Measurements from ENCODE around the gene NHLH2. TPM values are rescaled to one million over a fixed set of nuclear protein-coding genes. Genes with fewer than 3 reads are reported as not detected.

Gene NHLH2
- polyA plus RNA-seq, 1 donor from 2014 or later, result 0.31 TPM

DNA sequence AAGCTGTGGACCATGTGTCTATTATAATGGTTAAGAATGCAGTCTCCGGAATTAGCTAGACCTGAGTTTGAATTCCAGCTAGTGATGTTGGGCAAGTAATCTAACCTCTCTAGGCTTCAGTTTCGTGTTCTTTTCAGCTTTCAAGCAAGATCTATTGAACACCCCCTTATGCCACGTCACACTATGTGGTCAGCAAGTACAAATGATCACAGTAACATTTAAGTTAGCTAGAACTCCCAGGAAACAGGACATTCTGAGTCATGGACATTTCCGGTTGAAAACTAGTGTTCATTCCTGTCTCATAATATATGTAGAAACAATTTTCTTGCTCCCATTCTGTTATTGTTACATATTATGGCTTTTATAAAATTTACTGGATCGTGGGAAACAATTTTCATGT lies 34.0 kb upstream of the NHLH2 start:
- Histone ChIP-seq H3K36me3 (ENCODE audit: insufficient read depth, low read length) (no peaks in the 10 kb centered on the region), H3K9me3 (ENCODE audit: low read length) (no peaks in the 10 kb centered on the region), H2AFZ (ENCODE audit: low read depth, low read length) (no peak overlapping the region), H3K9ac (ENCODE audit: low read length) (no peak overlapping the region), H3K27ac (ENCODE audit: low read length) (no peak overlapping the region), H3K79me2 (replicated peaks; ENCODE audit: insufficient read depth, low read length) (no peaks in the 10 kb centered on the region), H4K20me1 (ENCODE audit: insufficient read depth) (no peaks in the 10 kb centered on the region), H3F3A (ENCODE audit: insufficient read depth, low read length, poor library complexity, severe bottlenecking) (no peaks in the 10 kb centered on the region), H3K4me2 (ENCODE audit: low read length) (no peak overlapping the region), H3K27me3 (ENCODE audit: insufficient read depth, low read depth, low read length) (no peaks in the 10 kb centered on the region), H3K9me2 (ENCODE audit: insufficient read depth, low read length) (no peaks in the 10 kb centered on the region), H3K4me3 (ENCODE audit: low read length) (no peak overlapping the region)
- no peak for TF ChIP-seq TAF1 (IDR thresholded peaks at IDR 0.05; ENCODE audit: low read depth)
- TF ChIP-seq POLR2AphosphoS5 (IDR thresholded peaks at IDR 0.05), result no peak
- no peak for TF ChIP-seq EP300 (conservative IDR thresholded peaks at IDR 0.05; ENCODE audit: poor library complexity, severe bottlenecking)
- TF ChIP-seq RAD21 (conservative IDR thresholded peaks at IDR 0.05), result no peak
- TF ChIP-seq, protein P1, sequence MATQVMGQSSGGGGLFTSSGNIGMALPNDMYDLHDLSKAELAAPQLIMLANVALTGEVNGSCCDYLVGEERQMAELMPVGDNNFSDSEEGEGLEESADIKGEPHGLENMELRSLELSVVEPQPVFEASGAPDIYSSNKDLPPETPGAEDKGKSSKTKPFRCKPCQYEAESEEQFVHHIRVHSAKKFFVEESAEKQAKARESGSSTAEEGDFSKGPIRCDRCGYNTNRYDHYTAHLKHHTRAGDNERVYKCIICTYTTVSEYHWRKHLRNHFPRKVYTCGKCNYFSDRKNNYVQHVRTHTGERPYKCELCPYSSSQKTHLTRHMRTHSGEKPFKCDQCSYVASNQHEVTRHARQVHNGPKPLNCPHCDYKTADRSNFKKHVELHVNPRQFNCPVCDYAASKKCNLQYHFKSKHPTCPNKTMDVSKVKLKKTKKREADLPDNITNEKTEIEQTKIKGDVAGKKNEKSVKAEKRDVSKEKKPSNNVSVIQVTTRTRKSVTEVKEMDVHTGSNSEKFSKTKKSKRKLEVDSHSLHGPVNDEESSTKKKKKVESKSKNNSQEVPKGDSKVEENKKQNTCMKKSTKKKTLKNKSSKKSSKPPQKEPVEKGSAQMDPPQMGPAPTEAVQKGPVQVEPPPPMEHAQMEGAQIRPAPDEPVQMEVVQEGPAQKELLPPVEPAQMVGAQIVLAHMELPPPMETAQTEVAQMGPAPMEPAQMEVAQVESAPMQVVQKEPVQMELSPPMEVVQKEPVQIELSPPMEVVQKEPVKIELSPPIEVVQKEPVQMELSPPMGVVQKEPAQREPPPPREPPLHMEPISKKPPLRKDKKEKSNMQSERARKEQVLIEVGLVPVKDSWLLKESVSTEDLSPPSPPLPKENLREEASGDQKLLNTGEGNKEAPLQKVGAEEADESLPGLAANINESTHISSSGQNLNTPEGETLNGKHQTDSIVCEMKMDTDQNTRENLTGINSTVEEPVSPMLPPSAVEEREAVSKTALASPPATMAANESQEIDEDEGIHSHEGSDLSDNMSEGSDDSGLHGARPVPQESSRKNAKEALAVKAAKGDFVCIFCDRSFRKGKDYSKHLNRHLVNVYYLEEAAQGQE (IDR thresholded peaks at IDR 0.05; ENCODE audit: borderline replicate concordance), result no peak
- TF ChIP-seq SMC3 (conservative IDR thresholded peaks at IDR 0.05; ENCODE audit: poor library complexity), result no peak
- no peak for TF ChIP-seq MXI1 (conservative IDR thresholded peaks at IDR 0.05; ENCODE audit: poor library complexity, severe bottlenecking)
- no peak for TF ChIP-seq EZH2 (IDR thresholded peaks at IDR 0.05; ENCODE audit: borderline replicate concordance, insufficient read depth, low read length, poor library complexity, severe bottlenecking)
- TF ChIP-seq, protein P2, sequence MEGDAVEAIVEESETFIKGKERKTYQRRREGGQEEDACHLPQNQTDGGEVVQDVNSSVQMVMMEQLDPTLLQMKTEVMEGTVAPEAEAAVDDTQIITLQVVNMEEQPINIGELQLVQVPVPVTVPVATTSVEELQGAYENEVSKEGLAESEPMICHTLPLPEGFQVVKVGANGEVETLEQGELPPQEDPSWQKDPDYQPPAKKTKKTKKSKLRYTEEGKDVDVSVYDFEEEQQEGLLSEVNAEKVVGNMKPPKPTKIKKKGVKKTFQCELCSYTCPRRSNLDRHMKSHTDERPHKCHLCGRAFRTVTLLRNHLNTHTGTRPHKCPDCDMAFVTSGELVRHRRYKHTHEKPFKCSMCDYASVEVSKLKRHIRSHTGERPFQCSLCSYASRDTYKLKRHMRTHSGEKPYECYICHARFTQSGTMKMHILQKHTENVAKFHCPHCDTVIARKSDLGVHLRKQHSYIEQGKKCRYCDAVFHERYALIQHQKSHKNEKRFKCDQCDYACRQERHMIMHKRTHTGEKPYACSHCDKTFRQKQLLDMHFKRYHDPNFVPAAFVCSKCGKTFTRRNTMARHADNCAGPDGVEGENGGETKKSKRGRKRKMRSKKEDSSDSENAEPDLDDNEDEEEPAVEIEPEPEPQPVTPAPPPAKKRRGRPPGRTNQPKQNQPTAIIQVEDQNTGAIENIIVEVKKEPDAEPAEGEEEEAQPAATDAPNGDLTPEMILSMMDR (IDR thresholded peaks at IDR 0.05; ENCODE audit: poor library complexity, severe bottlenecking), result no peak

GRCh38 chr1:115874497-115874896 lies 33.6 kb upstream of the NHLH2 start:
- no peaks in the 10 kb centered on the region for H3K27me3 ChIP-seq (ENCODE audit: insufficient read depth, low read depth, low read length)
- TF ChIP-seq RAD21 (conservative IDR thresholded peaks at IDR 0.05), result no peak
- TF ChIP-seq, protein P1 (IDR thresholded peaks at IDR 0.05; ENCODE audit: borderline replicate concordance), result no peak
- no peak for TF ChIP-seq TAF1 (IDR thresholded peaks at IDR 0.05; ENCODE audit: low read depth)
- TF ChIP-seq, protein P2 (IDR thresholded peaks at IDR 0.05; ENCODE audit: poor library complexity, severe bottlenecking), result no peak
- H2AFZ ChIP-seq (ENCODE audit: low read depth, low read length), result no peak overlapping the region
- H3F3A ChIP-seq (ENCODE audit: insufficient read depth, low read length, poor library complexity, severe bottlenecking), result no peaks in the 10 kb centered on the region
- no peak overlapping the region for H3K4me2 ChIP-seq (ENCODE audit: low read length)
- no peaks in the 10 kb centered on the region for H4K20me1 ChIP-seq (ENCODE audit: insufficient read depth)
- H3K79me2 ChIP-seq (replicated peaks; ENCODE audit: insufficient read depth, low read length), result no peaks in the 10 kb centered on the region
- no peak overlapping the region for H3K9ac ChIP-seq (ENCODE audit: low read length)
- no peaks in the 10 kb centered on the region for H3K36me3 ChIP-seq (ENCODE audit: insufficient read depth, low read length)
- no peaks in the 10 kb centered on the region for H3K9me2 ChIP-seq (ENCODE audit: insufficient read depth, low read length)
- H3K27ac ChIP-seq (ENCODE audit: low read length), result no peak overlapping the region
- H3K4me3 ChIP-seq (ENCODE audit: low read length), result no peak overlapping the region
- H3K9me3 ChIP-seq (ENCODE audit: low read length), result no peaks in the 10 kb centered on the region

All from neural cell (in vitro differentiated cells).